Measurements from ENCODE around the gene SMARCD1. TPM values are rescaled to one million over a fixed set of nuclear protein-coding genes. Genes with fewer than 3 reads are reported as not detected.

Gene SMARCD1
- total RNA-seq, 1 donor from 2014 or later: 44.2 TPM

- Histone ChIP-seq H3K27me3 (ENCODE audit: low read depth) (peaks cover 17% of the 10 kb centered on the region), H3K4me3 (peak overlapping the region; percentile 64), H3K27ac (no peak overlapping the region), H3K9me3 (no peaks in the 10 kb centered on the region), H3K36me3 (no peaks in the 10 kb centered on the region), H3K4me1 (peaks cover 17% of the 10 kb centered on the region)
- no peak for TF ChIP-seq CTCF (IDR thresholded peaks at IDR 0.05)
- ATAC-seq (no peak), DNase-seq (peak; percentile 32)
- intact Hi-C loops (cut with DNase I): no loop called here
Observed at GRCh38 chr12:50057896-50058670, 27.1 kb upstream of the SMARCD1 start.

- no peaks in the 10 kb centered on the region for H3K9me3 ChIP-seq
- H3K4me3 ChIP-seq: no peak overlapping the region
- H3K27me3 ChIP-seq (ENCODE audit: low read depth): peaks cover 17% of the 10 kb centered on the region
- ATAC-seq: no peak
- DNase-seq: peak; percentile 29
- no peak overlapping the region for H3K27ac ChIP-seq
- H3K36me3 ChIP-seq: no peaks in the 10 kb centered on the region
- peaks cover 17% of the 10 kb centered on the region for H3K4me1 ChIP-seq
- no peak for TF ChIP-seq CTCF (IDR thresholded peaks at IDR 0.05)
- intact Hi-C loops (cut with DNase I): no loop called here
Observed at GRCh38 chr12:50058743-50059312, 26.3 kb upstream of the SMARCD1 start.

- no peak for TF ChIP-seq CTCF (IDR thresholded peaks at IDR 0.05)
- Histone ChIP-seq H3K4me3 (no peak overlapping the region), H3K27me3 (ENCODE audit: low read depth) (peaks cover 17% of the 10 kb centered on the region), H3K4me1 (peaks cover 17% of the 10 kb centered on the region), H3K27ac (no peak overlapping the region), H3K36me3 (no peaks in the 10 kb centered on the region), H3K9me3 (no peaks in the 10 kb centered on the region)
- DNase-seq (no peak), ATAC-seq (no peak)
- intact Hi-C loops (cut with DNase I): no loop called here
Observed at GRCh38 chr12:50059440-50060119, 25.6 kb upstream of the SMARCD1 start.

- Histone ChIP-seq H3K27me3 (ENCODE audit: low read depth) (peaks cover 17% of the 10 kb centered on the region), H3K4me1 (peaks cover 17% of the 10 kb centered on the region), H3K4me3 (no peak overlapping the region), H3K9me3 (no peaks in the 10 kb centered on the region), H3K27ac (no peak overlapping the region), H3K36me3 (no peaks in the 10 kb centered on the region)
- TF ChIP-seq CTCF (IDR thresholded peaks at IDR 0.05): no peak
- intact Hi-C loops (cut with DNase I): no loop called here
- no peak for DNase-seq
- no peak for ATAC-seq
Observed at GRCh38 chr12:50060120-50060468, 25.0 kb upstream of the SMARCD1 start.

- H3K36me3 ChIP-seq: no peaks in the 10 kb centered on the region
- DNase-seq (no peak), ATAC-seq (no peak)
- H3K27ac ChIP-seq: no peak overlapping the region
- intact Hi-C loops (cut with DNase I): no loop called here
- TF ChIP-seq CTCF (IDR thresholded peaks at IDR 0.05): no peak
- no peaks in the 10 kb centered on the region for H3K9me3 ChIP-seq
- H3K27me3 ChIP-seq (ENCODE audit: low read depth): peaks cover 17% of the 10 kb centered on the region
- H3K4me1 ChIP-seq: peaks cover 9% of the 10 kb centered on the region
- H3K4me3 ChIP-seq: no peak overlapping the region
Observed at GRCh38 chr12:50061171-50061570, 24.0 kb upstream of the SMARCD1 start.

Measured in lower lobe of right lung (tissue), 2 donors.